DND-41 (cell line): ENCODE data around the gene TUBA4A.

ENCODE experiments used
- CTCF ChIP-seq: IDR thresholded peaks from 2 replicates; pipeline ENCODE4 v1.5.1; 2012; ENCODE audit warnings: borderline replicate concordance, low read length, moderate library complexity, mild to moderate bottlenecking; ENCODE audit not compliant: poor library complexity, severe bottlenecking; ENCODE audit errors: extremely low read depth
- EZH2 ChIP-seq: IDR thresholded peaks from 3 replicates; pipeline ENCODE4 v1.6.1; 2012; ENCODE audit warnings: borderline replicate concordance, low read depth, mild to moderate bottlenecking, moderate library complexity, low read length, inconsistent platforms; ENCODE audit not compliant: severe bottlenecking

GRCh38 chr2:219225350-219225749 lies 28.4 kb downstream of the TUBA4A start:
- TF ChIP-seq CTCF (no peak), EZH2 (no peak)
